ENCODE results near the gene SMIM32.

Gene SMIM32

GRCh38 chr5:136210259-136210658 lies 17.3 kb upstream of the SMIM32 start:
- Histone ChIP-seq H3K27ac (replicated peaks) (no peak overlapping the region), H3K4me3 (replicated peaks; ENCODE audit: insufficient read depth, low read length) (no peak overlapping the region), H3K27me3 (ENCODE audit: insufficient read depth, poor library complexity, severe bottlenecking) (no peaks in the 10 kb centered on the region)
- no peak for TF ChIP-seq POLR2AphosphoS5 (IDR thresholded peaks at IDR 0.05; ENCODE audit: low read depth)
- no peak for TF ChIP-seq SPI1 (IDR thresholded peaks at IDR 0.05; ENCODE audit: borderline replicate concordance, low read depth)
- no peak for TF ChIP-seq GABPA (IDR thresholded peaks at IDR 0.05; ENCODE audit: low read depth)
- no peak for TF ChIP-seq CTCF (IDR thresholded peaks at IDR 0.05; ENCODE audit: insufficient read depth, low read length)
- no peak for TF ChIP-seq REST (IDR thresholded peaks at IDR 0.05; ENCODE audit: insufficient replicate concordance, low read depth)
- no peak for DNase-seq (ENCODE audit: low read depth in 1 of 2, low spot score in 1 of 2)

GRCh38 chr5:136209346-136209910 lies 16.5 kb upstream of the SMIM32 start:
- Histone ChIP-seq H3K4me3 (replicated peaks; ENCODE audit: insufficient read depth, low read length) (no peak overlapping the region), H3K27ac (replicated peaks) (no peak overlapping the region), H3K27me3 (ENCODE audit: insufficient read depth, poor library complexity, severe bottlenecking) (no peaks in the 10 kb centered on the region)
- TF ChIP-seq POLR2AphosphoS5 (IDR thresholded peaks at IDR 0.05; ENCODE audit: low read depth), result no peak
- no peak for TF ChIP-seq GABPA (IDR thresholded peaks at IDR 0.05; ENCODE audit: low read depth)
- no peak for TF ChIP-seq CTCF (IDR thresholded peaks at IDR 0.05; ENCODE audit: insufficient read depth, low read length)
- no peak for TF ChIP-seq REST (IDR thresholded peaks at IDR 0.05; ENCODE audit: insufficient replicate concordance, low read depth)
- no peak for DNase-seq (ENCODE audit: low read depth in 1 of 2, low spot score in 1 of 2)

- Histone ChIP-seq H3K27ac (replicated peaks) (no peak overlapping the region), H3K4me3 (replicated peaks; ENCODE audit: insufficient read depth, low read length) (no peak overlapping the region), H3K27me3 (ENCODE audit: insufficient read depth, poor library complexity, severe bottlenecking) (no peaks in the 10 kb centered on the region)
- TF ChIP-seq GABPA (IDR thresholded peaks at IDR 0.05; ENCODE audit: low read depth) (no peak), SPI1 (IDR thresholded peaks at IDR 0.05; ENCODE audit: borderline replicate concordance, low read depth) (no peak), CTCF (IDR thresholded peaks at IDR 0.05; ENCODE audit: insufficient read depth, low read length) (no peak), REST (IDR thresholded peaks at IDR 0.05; ENCODE audit: insufficient replicate concordance, low read depth) (no peak), POLR2AphosphoS5 (IDR thresholded peaks at IDR 0.05; ENCODE audit: low read depth) (no peak)
- DNase-seq (ENCODE audit: low read depth in 1 of 2, low spot score in 1 of 2), result peak in 1 of 2 experiments; percentile 1
Observed at GRCh38 chr5:136208916-136209315, 16.0 kb upstream of the SMIM32 start.
